KOPT-K1 (cell line): ENCODE data around the gene DVL1.

Source experiments
- H3K27ac ChIP-seq: fragments of 200-600 bp; sonication (generic); 2 replicates; pipeline ENCODE4 v1.5.1; 2016; ENCODE audit warnings: antibody characterized with exemption, mild to moderate bottlenecking, low read depth, low read length; ENCODE audit not compliant: poor library complexity, severe bottlenecking
- H3K36me3 ChIP-seq: fragments of 200-600 bp; sonication (generic); 2 replicates; pipeline ENCODE4 v1.5.1; 2017; ENCODE audit warnings: antibody characterized with exemption, mild to moderate bottlenecking, low read length, moderate library complexity; ENCODE audit not compliant: insufficient read depth
- H3K9me3 ChIP-seq: fragments of 200-600 bp; sonication (generic); 2 replicates; pipeline ENCODE4 v1.5.1; 2017; ENCODE audit warnings: antibody characterized with exemption, low read length, mild to moderate bottlenecking; ENCODE audit not compliant: insufficient read depth, poor library complexity, severe bottlenecking

DVL1 gene

DNA sequence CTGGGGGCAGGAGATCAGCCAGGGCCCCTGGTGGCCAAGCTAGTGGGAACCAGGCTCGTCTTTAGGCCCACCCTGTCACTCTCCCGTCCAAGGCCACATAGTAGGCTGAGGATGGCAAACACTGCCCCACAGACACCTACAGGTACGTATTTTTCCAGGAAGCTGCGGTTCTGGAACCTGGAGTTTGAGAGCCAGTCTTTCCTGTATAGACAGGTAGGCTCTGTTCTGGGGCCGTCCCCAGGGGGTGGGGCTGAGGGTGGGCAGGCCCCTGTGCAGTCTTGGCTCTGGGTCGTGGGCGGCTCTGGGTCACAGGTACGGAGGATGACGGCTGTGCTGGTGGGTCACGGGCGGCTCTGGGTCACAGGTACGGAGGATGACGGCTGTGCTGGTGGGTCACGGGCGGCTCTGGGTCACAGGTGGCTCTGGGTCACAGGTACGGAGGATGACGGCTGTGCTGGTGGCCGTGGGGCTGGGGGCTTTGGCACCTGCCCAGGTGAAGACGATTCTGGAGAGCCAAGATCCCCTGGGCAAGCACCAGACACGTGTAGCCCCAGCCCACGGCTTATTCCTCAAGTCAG, 38.7 kb downstream of the DVL1 start:
- no peaks in the 10 kb centered on the region for H3K9me3 ChIP-seq
- peaks cover 59% of the 10 kb centered on the region for H3K36me3 ChIP-seq
- no peak overlapping the region for H3K27ac ChIP-seq

DNA sequence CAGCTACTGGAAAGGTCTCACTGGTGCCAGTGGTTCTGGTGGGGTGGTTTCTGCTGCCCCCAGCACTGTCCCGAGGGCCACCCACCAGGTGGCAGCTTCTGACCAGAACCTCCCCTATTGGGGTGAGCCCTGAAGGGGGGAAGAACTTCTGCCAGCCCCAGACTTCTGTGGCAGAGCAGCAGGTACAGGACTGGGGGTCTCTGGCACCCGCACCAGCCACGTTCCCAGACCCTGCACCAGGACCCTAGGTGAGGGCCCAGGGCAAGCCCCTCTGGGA, 39.2 kb downstream of the DVL1 start:
- Histone ChIP-seq H3K27ac (no peak overlapping the region), H3K36me3 (peaks cover 55% of the 10 kb centered on the region), H3K9me3 (no peaks in the 10 kb centered on the region)

DNA sequence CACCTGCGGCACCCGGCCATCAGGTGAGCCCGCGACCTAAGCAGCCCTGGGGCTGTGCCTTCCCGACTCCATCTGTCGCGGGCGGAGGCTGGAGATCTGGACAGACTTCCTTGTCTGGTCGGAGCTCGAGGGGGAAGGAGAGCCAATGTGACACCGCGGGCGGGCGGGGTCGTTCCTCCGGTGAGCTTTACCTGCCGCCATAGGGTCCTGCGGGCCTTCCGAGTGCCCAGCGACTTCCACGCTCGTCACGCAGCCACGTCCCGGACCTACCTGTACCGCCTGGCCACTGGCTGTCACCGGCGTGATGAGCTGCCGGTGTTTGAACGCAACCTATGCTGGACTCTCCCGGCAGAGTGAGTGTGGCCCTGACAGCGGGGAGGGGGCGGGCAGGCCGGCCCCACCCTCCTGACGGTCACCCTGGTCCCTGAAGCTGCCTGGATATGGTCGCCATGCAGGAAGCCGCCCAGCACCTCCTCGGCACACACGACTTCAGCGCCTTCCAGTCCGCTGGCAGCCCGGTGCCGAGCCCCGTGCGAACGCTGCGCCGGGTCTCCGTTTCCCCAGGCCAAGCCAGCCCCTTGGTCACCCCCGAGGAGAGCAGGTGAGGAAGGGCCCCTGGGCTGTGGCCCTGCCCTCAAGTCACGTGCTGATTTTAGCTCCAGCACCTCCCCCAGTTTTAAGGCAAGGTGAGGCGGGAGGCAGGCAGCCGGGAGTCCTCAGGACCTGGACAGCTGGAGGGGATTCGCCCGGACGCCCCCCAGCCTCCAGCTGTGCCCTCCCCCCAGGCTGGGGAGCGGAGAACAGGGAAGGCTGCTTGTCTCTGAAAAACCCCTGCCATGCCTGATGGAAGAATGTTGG, 39.7 kb downstream of the DVL1 start:
- peaks cover 49% of the 10 kb centered on the region for H3K36me3 ChIP-seq
- H3K9me3 ChIP-seq, result no peaks in the 10 kb centered on the region
- peak overlapping the region; percentile 84 for H3K27ac ChIP-seq

DNA sequence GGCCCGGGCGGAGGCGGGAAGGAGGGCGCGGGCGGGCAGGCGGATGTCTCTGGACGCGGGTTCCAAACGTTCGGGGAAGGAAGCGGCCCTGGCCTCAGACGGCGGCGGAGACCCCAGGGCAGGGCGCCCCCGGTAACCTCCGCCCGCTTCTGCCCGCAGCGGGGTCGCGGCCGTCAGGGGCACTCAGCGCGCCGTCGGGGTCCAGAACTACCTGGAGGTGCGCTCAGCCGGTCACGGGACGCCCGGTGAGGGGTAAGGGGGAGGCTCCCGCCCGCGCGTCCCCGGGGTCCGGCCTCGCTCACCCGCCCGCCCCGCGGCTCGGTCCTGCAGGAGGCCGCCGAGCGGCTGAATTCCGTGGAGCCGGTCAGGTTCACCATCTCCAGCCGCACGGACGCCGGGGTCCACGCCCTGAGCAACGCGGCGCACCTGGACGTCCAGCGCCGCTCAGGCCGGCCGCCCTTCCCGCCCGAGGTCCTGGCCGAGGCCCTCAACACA, 40.4 kb downstream of the DVL1 start:
- peaks cover 42% of the 10 kb centered on the region for H3K36me3 ChIP-seq
- no peaks in the 10 kb centered on the region for H3K9me3 ChIP-seq
- peak overlapping the region; percentile 84 for H3K27ac ChIP-seq

DNA sequence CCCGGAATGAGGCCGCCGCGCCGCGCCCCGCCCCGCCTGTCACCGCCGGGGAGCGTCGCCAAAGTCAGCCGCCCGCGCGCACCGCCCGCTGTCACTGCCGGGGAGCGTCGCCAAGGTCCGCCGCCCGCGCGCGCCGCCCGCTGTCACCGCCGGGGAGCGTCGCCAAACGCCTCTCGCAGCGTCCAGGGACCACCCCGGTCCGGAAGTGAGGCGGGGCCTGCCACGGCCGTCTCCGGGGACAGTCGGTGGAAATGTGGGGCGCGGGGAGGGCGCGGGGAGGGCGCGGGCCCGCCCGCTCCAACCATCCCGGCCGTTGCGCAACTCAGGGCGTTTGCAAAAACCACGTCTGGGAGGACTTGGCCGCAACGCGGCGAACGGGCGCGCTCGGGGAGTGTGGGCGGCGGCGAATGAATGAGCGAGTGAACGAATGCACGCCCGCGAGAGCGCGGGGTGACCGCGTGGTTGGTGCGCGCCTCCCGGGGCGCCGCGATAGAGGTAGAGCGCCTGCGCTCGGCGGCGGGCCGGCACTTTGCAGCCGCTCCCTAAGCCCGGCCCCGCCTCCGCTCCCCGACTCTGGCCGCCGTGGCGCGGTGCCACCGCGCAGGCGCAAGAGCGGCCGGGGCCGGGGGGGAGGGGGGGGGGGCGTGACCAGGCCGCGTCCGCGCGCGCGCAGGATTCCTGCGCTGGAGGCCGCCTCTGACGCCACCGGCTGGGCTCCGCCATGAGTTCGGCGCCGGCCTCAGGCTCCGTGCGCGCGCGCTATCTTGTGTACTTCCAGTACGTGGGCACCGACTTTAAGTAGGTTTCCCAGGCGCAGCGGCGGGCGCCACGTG, 41.1 kb downstream of the DVL1 start, which contains the start of the genes ACAP3 and PUSL1:
Gene ACAP3, minus strand, starts transcription at position 8 of the 833 bp plus-strand sequence. CDS start 115 bp downstream, outside the sequence.
Gene PUSL1, plus strand, starts transcription at position 675 of the 833 bp plus-strand sequence. Its CDS starts 47 bp downstream, at position 722.
- H3K36me3 ChIP-seq, result peaks cover 36% of the 10 kb centered on the region
- no peaks in the 10 kb centered on the region for H3K9me3 ChIP-seq
- H3K27ac ChIP-seq, result peak within 1 kb of the TSS; percentile 84

DNA sequence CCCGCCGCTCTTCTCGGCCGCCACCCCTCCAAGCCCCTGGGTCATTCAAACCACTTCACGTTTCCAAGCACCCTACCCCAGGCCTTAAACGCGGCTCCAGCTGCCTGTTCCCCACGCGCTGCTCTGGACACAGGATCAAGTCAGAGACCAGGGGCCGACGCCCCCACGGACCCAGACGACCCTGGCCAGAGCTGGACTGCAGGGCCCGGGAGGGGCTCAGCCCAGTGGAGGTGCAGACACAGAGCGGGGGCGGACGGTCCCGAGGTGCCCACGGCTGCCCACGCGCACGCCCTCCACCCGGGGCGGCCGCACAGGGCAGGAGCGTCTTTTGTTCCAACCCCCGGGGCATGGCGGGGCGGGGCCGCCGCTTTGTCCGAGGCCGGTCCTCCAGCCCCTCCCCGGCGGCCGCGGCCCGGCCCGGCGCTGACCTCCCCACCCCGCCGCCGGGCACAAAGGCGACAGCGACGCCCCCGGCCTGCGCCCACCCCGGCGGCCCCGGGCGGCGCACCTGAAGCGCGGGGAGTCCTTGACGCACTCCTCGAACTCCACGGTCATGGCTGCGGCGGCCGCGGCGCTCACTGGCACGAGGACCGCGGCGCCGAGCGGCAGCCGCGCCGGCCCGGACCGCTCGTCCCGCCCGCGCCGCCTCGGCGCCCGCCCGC, 41.8 kb downstream of the DVL1 start:
- Histone ChIP-seq H3K9me3 (no peaks in the 10 kb centered on the region), H3K36me3 (peaks cover 28% of the 10 kb centered on the region), H3K27ac (peak overlapping the region; percentile 84)

DNA sequence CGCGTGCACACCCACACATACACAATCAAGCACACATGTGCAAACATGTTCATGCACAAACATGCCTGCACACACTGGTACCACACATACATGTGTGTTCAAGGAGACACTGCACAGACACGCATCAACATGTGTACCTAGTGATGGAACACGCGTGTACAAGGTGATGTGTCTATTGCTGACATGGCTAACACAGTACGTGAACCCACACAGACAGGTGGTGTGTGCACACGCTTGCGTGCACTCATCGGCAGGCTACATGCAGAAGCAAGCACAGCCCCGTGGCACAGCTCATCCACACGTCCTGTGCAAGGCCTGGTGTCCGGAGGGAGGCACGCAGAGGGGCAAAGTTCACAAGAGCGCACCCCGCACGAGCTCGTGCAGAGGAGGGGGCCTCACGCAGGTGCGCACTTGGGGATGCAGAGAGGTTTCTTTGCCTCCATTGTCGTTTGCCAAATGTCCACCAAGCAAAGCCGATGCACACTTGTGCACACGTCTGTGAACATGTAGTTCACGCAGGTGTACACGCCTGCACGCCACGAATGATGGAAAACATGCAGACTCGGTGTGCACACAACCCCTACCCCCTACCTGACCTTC, 42.5 kb downstream of the DVL1 start:
- Histone ChIP-seq H3K27ac (peak overlapping the region; percentile 84), H3K36me3 (peaks cover 24% of the 10 kb centered on the region), H3K9me3 (no peaks in the 10 kb centered on the region)

DNA sequence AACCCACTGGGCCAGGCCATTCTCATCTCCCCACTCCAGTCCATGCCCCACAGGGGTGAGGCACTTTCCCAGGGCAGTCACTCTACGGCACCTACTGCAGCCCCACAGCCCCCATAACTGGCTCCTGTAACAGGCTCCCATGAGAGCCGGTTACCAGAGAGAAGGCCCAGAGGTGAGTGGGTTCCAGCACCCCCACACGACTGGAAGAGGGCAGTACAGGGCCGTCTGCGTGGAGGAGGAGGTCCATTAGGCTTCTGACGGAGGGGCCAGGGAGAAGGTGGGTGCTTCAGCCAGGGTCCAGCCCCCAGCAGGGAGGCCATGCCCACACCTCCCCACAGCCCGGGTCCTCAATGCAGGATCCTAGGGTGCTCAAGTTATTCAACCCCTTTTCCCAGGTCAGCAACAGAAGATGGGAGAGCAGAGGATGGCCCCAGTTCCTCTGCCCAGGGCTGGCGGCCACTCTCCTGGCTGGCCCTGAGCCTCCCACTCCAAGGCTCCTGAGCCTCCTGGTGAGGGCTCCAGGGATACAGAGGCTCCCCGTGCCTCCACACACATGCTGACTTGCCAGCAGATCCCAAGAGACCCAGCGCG, 43.1 kb downstream of the DVL1 start:
- H3K9me3 ChIP-seq, result no peaks in the 10 kb centered on the region
- peaks cover 18% of the 10 kb centered on the region for H3K36me3 ChIP-seq
- peak overlapping the region; percentile 84 for H3K27ac ChIP-seq

DNA sequence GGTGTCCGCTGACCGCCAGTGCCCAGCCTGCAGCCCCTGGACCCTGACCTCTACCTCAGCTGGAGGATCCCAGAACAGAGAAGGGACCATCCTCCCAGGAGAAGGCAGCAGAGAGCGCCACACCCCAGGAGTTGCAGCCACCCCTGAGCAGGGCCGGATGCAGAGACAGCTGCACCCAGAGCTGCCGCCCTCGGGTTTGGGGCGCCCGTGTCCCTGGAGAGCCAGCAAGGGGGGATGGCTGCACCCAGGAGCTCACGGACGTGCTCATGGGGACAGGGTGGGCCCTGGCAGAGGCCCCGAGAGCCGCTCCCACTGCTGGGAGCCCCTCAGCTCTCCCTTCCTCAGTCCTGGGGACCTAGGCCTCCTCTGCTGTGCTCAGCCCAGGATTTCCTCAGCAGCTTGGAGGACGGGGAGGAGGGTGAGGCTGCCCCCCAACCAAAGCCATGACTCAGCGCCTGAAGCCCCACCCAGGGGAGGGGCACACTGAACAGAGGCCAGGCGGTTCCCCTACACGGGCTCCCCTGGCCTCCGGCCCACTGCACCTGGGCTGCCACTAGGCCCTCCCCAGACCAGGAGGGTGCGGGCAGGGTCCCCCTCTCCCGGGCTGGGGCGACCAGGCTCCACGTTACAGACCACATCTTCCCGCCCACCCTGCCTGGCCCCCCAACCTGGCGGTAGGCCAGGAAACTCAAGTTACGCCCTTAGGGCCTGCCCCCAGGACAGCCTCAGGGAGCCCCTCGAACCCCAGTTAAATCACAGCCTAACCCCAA, 43.7 kb downstream of the DVL1 start:
- Histone ChIP-seq H3K9me3 (no peaks in the 10 kb centered on the region), H3K27ac (peak overlapping the region; percentile 84), H3K36me3 (peaks cover 11% of the 10 kb centered on the region; the same call in 1 of the 2 replicates)

DNA sequence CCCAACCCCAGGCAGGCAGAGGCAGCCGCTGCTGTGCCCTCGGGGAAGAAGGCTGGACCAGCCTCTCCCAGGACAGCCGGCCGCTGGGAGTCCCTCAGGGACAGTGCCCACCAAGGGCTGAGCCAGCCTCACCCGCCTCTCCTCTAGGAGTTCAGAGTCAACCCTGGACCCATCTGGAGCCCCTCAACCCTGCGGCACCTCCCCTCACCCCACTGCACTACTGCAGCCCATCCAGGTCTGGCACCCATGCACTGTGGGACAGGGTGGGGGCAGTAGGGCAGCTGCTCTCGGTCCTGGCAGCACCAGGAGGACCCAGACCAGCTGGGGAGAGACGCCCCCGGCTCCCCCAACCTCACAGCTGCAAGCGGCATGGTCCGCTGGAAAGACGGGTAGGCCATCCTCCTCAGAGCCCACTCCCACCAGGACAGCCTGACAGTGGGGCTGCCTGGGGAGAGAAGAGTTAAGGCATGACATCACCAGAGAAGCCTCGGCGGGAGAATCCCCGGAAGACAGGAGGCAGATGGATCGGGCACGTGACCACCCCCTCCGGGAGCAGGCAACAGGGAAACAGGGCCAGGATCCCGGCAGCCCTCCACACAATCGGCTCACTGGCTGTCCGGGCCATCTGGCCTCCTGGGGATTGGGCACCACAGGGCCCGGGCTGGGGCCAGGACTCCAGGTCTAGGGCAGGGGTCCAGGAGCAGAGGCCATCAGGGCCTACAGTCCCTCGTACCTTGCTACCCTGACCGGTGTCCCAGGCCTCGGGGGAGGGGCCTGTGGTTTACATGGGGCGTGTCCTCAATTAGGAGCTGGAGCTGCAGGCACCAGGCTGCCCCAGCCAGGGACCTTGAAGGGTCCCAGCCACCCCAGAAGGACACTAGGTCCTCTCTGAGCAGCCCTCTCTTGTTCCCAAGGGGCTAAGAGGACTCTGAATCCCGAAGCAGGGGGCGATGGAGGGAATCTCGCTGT, 44.6 kb downstream of the DVL1 start:
- no peaks in the 10 kb centered on the region for H3K9me3 ChIP-seq
- H3K36me3 ChIP-seq, result peaks cover 3% of the 10 kb centered on the region; the same call in 1 of the 2 replicates
- H3K27ac ChIP-seq, result peak overlapping the region; percentile 84

DNA sequence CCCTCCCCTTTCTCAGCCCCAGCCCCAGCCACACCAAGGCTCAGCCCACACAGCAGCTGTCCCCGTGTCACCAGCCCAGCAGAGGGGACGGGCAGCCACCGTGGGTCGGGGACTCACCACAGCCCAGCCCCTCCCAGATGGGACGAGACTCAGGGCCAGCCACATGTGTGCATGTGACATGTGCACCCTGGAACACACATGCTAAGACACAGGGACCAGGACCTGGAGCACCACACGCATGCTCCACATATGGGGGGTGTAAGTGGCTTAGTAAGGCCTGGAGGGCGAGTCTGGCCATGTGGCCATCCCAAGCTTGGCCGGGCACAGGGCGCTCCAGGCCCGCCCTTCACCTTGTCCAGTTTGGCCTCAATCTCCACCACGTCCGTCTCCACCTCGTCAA, 45.5 kb downstream of the DVL1 start:
- no peak overlapping the region for H3K27ac ChIP-seq
- no peaks in the 10 kb centered on the region for H3K9me3 ChIP-seq
- no peaks in the 10 kb centered on the region for H3K36me3 ChIP-seq

DNA sequence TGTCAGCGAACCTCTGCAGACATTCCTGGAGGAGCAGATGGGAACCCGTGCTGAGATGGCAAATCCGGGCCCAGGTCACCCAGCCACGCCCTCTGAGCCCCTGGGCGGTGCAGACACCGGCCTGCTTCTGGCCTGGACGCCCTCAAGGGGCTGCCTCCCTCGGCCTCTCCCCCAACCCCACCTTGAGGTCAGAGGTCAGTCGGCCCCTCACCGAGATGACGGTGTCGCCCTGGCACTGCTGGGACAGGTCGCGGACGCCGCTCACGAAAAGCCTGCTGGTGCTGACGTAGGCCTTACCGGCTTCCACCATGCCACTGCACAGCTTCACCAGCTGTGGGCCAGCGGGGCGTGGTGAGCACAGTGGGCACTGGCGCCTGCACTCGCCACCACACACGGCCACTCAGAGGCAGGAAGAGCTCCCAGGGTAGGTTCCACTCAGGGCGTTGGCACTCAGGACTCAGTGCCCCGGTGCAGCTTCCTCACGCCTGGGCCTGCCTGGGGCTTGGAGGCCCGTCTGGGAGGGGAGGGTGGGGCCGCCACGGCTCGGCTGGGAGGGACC, 46.2 kb downstream of the DVL1 start:
- Histone ChIP-seq H3K36me3 (no peaks in the 10 kb centered on the region; the same call in 1 of the 2 replicates), H3K9me3 (no peaks in the 10 kb centered on the region), H3K27ac (no peak overlapping the region)
